NOMO-1 treated with DMSO at 0.1 percent for 48 hours (cell line): Measurements from ENCODE around the gene RELA.

ENCODE experiments used
- DNase-seq: peaks from one replicate; lab custom pipeline; 2025; ENCODE audit not compliant: unreplicated experiment; lab: John Stamatoyannopoulos, UW

Gene RELA

DNA sequence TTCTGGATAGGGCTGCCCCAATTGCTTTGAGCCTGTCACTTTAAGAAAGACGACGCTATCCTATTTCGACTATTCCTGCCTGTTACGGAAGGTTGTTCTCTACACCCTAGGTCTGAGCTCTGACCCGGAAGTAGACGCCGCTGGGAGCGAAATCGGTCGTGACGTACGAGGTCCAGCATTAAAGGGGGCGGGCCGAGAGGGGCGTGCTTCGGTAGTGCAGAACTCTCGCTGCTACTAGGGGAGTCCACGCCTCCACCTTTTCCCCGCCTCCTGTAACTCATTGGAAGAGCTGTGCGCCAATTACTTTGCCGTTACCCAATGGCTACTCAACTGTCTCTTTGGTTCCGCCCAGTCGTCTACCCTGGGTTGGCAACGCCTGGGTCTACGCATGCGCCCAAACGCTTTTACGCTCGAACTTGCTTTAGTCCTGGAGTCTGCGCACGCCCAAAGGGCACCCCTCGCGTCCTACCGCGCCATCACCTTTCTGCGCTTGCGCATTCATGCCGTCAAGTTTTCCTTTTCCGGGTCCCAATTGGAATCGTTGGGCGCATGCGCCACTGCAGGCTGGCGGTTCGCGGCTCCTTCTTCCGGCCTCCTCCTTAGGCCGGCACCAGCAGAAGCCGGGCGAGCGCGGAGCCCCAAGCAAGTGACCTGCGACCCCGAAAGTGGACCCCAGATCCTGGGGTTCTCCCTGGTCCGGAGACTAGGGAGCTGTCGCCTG lies 47.3 kb downstream of the RELA start, which contains the start of gene PCNX3:
Gene PCNX3, plus strand, starts transcription at position 548 of the 721 bp plus-strand sequence. CDS start 536 bp downstream, outside the sequence.
- DNase-seq: peak; percentile 100

DNA sequence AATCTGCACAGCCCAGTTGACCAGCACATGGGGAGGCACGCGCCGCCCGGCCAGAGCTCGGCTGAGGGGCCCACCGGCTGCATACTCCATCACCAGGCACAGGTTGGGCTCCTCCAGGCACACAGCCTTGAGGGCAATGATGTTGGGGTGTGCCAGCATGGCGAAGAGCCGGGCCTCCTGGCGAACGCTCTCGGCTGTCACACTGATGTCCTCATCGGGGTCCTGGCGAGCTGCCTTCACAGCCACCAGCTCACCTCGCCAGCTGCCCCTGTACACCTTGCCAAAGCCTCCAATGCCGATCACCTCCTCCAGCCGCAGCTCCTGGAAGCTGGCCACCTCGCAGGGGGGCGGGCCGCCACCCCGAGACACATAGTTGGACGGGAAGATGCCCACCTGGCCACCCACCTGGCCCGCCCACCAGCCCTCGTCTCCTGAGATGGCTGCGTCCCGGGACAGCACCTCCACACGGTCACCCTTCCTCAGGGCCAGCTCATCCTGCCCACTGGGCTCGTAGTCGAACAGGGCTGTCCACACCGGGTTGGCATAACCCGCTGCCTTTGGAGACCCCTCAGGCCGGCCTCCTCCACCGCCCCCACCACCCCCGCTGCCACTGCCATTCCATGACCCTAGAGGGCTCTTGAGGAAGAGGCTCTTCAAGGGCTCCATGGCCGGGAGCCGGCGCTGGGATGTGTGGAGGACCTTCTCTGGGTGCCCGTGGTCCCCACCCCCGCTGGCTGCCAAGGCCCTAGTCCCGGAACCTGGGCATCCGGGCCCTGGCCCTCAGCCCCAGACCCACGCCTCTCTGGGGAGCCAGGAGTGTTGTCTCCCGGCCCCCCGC lies 49.4 kb downstream of the RELA start:
- DNase-seq: no peak

DNA sequence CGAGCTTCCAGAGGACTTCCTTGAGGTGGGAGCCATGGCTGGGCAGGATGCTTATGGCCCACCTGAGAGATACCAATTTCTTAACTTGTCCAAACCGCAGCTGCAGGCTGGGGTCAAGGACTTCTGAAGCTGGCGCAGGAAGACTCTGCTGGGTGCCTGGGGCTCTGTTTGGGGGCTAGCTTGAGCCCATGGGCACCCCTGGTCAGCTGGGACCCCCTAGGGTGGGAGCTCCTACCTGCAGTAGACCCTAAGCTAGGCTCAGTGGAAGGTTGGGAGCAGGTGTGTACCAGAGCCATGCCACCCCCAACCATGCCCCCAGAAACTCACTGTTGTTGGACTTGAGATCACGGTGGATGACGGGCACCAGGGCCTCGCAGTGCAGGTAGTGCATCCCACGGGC lies 50.0 kb downstream of the RELA start:
- DNase-seq: no peak

DNA sequence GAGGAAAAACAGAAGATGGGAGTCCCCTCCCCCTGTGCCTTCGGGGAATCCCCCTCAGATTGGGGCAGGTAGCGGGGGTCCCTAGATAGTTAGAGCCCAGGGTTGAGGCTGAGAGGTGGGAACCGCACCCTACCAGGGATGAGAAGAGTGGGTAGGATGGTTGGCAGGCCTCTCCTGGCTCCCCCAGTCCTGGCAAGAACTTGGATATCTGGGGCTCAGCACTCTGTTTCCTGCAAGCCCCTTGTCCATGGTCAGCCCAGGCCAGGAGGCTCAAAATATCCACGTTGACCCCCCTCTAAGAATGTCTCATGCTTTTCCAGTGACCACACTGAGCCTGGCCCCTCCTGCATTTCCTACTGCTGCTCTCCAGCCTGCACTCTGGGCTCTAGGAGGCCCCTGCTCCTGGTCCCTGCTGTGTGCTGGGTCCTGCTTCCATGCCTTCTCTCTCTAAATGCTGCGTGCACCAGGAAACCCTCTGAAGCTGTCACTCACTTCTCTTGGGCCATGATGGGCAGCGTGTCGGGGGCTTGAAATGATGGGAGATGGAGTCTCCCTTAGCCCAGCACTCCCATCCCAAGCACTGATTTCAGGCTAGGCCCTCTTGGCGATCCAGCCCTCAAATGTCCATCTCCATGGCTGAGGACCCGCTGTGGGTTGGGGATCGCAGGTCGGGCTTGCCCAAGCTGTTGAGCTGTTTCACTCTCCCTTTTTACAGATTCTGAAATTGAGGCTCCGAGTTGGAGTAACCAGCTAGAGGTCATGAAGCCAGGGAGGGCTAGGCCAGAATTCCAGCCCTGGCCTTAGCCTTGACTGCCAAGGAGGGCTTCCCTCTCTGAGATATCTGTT lies 50.7 kb downstream of the RELA start:
- DNase-seq: no peak

DNA sequence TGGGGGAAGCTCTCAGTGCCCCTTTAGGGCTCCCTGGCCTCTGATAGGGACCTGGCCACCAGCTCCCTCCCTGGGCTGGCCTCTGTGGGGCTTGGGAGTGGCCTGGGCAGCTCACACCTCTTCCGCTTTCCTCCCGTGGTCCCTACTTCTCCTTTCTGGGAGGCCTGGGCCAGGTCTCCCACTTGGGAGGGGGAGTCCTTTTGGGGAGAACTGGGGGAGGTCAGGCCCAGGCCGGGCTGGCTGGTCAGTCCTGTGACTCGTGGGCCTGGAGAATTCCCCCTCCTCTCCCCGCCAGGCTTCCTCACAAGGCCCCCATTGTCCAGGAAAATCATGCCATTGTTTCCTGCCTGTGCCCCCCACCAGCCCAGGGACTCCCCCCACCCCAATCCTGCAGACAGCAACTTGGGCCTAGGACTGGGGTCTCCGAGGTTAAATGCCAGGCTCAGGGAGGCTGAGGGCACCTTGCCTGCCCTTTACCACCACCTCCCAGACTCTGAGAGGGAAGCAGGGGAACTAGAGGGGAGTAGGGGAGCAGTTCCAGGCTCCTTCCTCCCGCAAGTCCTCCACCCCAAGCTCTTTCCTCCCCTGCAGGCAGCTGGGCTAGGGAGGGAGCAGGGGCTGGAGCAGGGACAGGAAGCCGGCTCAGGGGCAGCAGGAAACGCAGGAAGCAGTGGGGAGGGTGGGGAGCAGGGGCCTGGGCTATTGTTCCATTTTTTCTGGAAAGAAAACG lies 51.5 kb downstream of the RELA start:
- peak; percentile 63 for DNase-seq

DNA sequence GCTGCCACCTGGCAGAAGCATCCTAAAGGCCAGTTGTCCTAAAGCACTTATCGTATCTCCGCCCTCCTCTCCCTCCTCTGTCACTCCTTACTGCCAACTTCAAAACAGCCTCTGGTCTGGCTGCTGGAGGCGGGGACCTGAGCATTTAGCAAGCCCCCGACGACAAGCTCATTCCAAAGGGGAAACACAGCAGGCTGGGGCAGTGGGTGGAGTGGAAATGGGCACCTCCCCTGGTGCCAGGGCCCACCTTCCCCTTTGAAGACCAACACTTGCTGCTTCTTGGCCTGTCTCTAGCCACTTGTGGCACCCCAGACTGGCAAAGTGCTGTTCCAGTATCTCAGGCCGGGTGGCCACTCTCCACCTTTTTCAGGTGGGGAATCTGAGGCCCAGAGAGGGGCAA lies 52.3 kb downstream of the RELA start:
- no peak for DNase-seq

DNA sequence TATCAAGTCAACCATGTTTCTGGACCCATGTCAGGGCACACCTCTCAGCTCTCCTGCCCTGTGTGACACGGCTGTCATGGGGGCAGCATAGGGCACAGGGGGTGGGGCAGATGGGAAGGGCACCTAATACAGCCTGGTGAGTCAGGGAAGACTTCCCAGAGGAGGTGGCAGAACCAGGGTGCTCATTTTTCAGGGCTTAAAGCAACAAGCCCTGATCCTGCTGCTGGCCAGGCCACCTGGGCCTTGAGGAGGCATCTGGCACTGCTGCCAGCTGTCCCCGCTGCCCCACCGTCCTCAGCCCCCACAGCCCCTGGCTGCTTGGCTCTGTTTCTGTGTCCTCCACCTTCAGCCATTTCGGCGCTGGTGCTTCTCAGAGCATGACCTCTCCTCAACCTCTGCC lies 53.1 kb downstream of the RELA start:
- no peak for DNase-seq

DNA sequence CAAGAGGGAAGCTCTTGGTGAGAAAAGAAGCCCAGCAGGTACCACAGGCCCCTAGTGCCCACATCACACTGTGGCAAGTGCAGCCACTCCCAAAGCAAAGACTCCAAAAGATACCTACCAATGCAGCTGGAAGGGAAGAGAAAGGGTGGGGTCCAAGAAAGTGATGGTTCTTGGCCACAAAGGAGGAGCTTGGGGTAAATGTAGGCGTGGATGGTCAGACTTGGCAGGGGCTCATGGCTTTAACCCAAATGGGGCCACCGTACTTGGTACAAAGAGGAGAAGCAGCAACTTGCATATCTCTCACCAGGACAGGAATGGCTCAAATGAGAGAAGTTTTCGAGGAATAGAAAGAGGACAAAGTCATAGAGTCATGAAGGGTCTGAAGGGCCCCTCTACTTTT lies 53.5 kb downstream of the RELA start:
- no peak for DNase-seq

DNA sequence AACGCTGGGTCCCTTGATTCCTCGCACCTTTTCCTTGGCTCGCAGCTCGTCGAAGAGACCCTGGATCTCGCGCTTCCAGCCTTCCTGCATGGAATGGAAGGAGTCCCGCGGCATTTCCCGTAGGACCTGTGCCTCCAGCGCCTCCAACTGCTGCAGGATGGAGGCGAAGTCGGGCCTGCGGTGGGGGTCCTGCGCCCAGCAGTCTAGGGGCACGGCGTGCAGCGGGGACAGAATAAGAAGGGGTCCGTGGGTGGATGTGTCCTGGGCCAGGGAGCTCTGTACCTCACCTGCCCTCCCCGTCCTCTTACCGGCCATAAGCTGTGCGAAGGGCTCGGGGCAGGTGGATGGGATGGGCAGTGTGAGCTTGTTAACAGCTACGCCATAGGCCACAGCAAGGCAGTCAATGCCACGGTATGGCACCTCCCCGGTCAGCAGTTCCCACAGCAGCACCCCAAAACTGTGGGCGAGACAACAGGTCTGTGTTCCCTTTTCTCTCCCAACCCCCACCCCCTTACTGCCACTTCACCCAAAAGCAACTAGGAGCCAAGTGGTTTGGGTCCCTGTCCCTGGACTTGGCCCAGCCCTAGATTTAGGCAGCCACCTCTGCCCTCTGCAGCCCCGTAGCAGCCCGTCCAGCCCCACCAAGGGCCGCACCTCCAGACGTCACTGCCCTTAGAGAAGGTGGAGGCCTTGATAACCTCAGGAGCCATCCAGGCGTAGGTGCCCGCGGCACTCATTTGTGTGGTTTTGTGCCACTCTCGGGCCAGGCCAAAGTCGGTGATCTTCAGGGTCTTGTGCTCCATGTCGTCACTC lies 54.9 kb downstream of the RELA start:
- no peak for DNase-seq

DNA sequence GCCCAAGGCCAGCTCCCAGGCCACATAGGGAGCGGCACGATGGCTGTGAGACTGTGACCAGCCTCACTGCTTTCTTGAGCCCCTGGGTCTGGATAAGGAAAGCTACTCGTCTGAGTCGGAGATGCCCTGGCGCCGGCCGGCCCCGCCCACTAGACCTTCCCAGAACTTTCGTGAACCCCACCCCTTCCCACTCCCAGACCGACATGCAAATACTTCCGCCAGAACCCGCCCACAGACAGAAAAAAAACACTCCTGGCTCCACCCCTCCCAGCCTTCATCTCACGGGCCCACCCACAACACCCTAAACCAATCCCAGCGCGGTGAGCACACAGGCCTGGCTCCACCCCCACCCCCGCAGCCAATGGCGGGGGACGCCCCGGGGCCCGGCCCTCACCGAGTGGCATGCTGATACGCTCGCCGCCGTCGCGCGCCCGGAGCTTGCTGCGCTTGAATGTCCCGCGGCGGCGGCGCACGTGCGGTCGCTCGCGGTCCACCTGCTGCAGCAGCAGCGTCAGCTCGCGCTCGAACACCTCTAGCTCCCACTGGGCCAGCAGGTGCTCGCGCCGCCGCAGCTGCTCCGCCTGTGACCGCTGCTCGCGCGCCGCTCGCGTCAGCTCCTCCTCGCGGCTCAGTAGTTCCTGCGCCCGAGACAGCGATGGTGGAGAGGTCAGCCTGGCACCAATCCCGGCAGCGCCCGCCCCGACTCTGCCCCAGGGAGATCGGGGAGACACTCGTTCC lies 55.7 kb downstream of the RELA start:
- no peak for DNase-seq

DNA sequence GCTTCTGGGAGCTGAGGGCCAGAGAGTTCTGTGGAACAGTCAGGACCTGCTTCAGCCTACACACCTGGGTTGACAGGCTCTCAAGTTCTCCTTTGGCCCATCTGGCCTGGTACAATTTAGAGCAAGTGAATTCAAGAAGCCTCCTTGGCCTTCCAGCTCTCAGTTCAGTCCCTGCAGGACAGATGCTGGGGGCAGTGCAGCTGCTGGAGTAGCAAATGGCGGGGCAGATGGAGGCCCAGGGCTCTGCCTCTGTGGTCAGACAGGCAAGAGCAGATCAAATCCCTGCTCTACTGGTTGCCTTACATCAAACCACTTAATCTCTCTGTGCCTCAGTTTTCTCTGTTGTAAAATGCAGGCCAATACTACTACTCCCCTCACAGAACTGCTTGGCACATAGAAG lies 58.5 kb downstream of the RELA start:
- DNase-seq: no peak
